WTC11 (cell line): ENCODE results near the gene ZBTB48. TPM values are rescaled to one million over a fixed set of nuclear protein-coding genes. Genes with fewer than 3 reads are reported as not detected.

Experiments used
- ATAC-seq: fragments of 200-7000 bp; cut with Tn5 transposase; 2 replicates; pipeline ENCODE4 v1.10.0; 2021; ENCODE audit warnings: mild to moderate bottlenecking, moderate library complexity
- CTCF ChIA-PET: fragments of 300-600 bp; sonication (Branson Sonifier 250); formaldehyde crosslinking; loops from one replicate; lab custom pipeline; 2021; ENCODE audit warnings: antibody characterized with exemption; lab: Charles Lee
- POLR2A ChIA-PET: fragments of 350-600 bp; sonication (Branson Sonifier 250); formaldehyde crosslinking; loops from one replicate; lab custom pipeline; 2021; ENCODE audit warnings: antibody characterized with exemption; lab: Charles Lee
- DNase-seq: peaks from one replicate; pipeline ENCODE4 v3.0.0; 2021; ENCODE audit warnings: low spot score
- H3K27ac Mint-ChIP-seq: 2 replicates; pipeline ENCODE4 v1.8.0; 2021; ENCODE audit warnings: mixed read lengths
- H3K27me3 Mint-ChIP-seq: 2 replicates; pipeline ENCODE4 v1.8.0; 2021; ENCODE audit warnings: low read depth, mild to moderate bottlenecking, moderate library complexity, mixed read lengths
- H3K36me3 Mint-ChIP-seq: 2 replicates; pipeline ENCODE4 v1.8.0; 2021; ENCODE audit warnings: mixed read lengths
- H3K4me1 Mint-ChIP-seq: 2 replicates; pipeline ENCODE4 v1.8.0; 2022; ENCODE audit warnings: mixed read lengths
- H3K4me3 Mint-ChIP-seq: 2 replicates; pipeline ENCODE4 v1.8.0; 2021; ENCODE audit warnings: mild to moderate bottlenecking, moderate library complexity, mixed read lengths
- H3K9me3 Mint-ChIP-seq: 2 replicates; pipeline ENCODE4 v1.8.0; 2021; ENCODE audit warnings: mixed read lengths
- ATF1 ChIP-seq: sonication (generic); formaldehyde crosslinking; IDR thresholded peaks from 2 replicates; pipeline ENCODE4 v1.8.1; 2023; ENCODE audit warnings: mild to moderate bottlenecking, moderate library complexity, missing genetic modification reagents
- EMX1 ChIP-seq: fragments of 250-450 bp; sonication (Bioruptor Pico); IDR thresholded peaks from 2 replicates; pipeline ENCODE4 v1.8.0; 2021; ENCODE audit warnings: mild to moderate bottlenecking
- ESRRA ChIP-seq: sonication (generic); formaldehyde crosslinking; IDR thresholded peaks from 2 replicates; pipeline ENCODE4 v1.8.1; 2022; ENCODE audit warnings: mild to moderate bottlenecking, missing genetic modification reagents, borderline replicate concordance
- FOXJ3 ChIP-seq: sonication (generic); formaldehyde crosslinking; IDR thresholded peaks from 2 replicates; pipeline ENCODE4 v1.9.0; 2021; ENCODE audit warnings: missing genetic modification reagents, mild to moderate bottlenecking, borderline replicate concordance
- GRHL2 ChIP-seq: fragments of 250-450 bp; sonication (Bioruptor Pico); IDR thresholded peaks from 2 replicates; pipeline ENCODE4 v1.8.0; 2022; ENCODE audit warnings: mild to moderate bottlenecking, moderate library complexity; ENCODE audit not compliant: insufficient replicate concordance, severe bottlenecking
- GTF2I ChIP-seq: fragments of 250-450 bp; sonication (Bioruptor Pico); conservative IDR thresholded peaks from 2 replicates; pipeline ENCODE4 v1.4.0; 2021; ENCODE audit warnings: mild to moderate bottlenecking
- HMGA2 ChIP-seq: fragments of 250-450 bp; sonication (Bioruptor Pico); IDR thresholded peaks from 2 replicates; pipeline ENCODE4 v1.4.0; 2021; ENCODE audit warnings: mild to moderate bottlenecking, moderate library complexity
- HMGXB4 ChIP-seq: sonication (generic); formaldehyde crosslinking; IDR thresholded peaks from 2 replicates; pipeline ENCODE4 v1.8.1; 2023; ENCODE audit warnings: mild to moderate bottlenecking, moderate library complexity, missing genetic modification reagents
- IRF1 ChIP-seq: sonication (generic); formaldehyde crosslinking; IDR thresholded peaks from 2 replicates; pipeline ENCODE4 v1.8.0; 2023; ENCODE audit warnings: missing genetic modification reagents
- NR2C2 ChIP-seq: sonication (generic); formaldehyde crosslinking; IDR thresholded peaks from 2 replicates; pipeline ENCODE4 v1.8.0; 2022; ENCODE audit warnings: mild to moderate bottlenecking, missing genetic modification reagents
- PRRX2 ChIP-seq: fragments of 250-450 bp; sonication (Bioruptor Pico); IDR thresholded peaks from 2 replicates; pipeline ENCODE4 v1.8.0; 2021; ENCODE audit warnings: mild to moderate bottlenecking
- SMAD3 ChIP-seq: sonication (generic); formaldehyde crosslinking; IDR thresholded peaks from 2 replicates; pipeline ENCODE4 v1.8.0; 2022; ENCODE audit warnings: missing genetic modification reagents, mild to moderate bottlenecking, borderline replicate concordance
- SOX15 ChIP-seq: fragments of 250-450 bp; sonication (Bioruptor Pico); IDR thresholded peaks from 2 replicates; pipeline ENCODE4 v1.9.0; 2021; ENCODE audit warnings: mild to moderate bottlenecking
- TEAD4 ChIP-seq: sonication (generic); formaldehyde crosslinking; IDR thresholded peaks from 2 replicates; pipeline ENCODE4 v1.8.0; 2022; ENCODE audit warnings: mild to moderate bottlenecking, missing genetic modification reagents
- ZBTB21 ChIP-seq: sonication (generic); formaldehyde crosslinking; IDR thresholded peaks from 2 replicates; pipeline ENCODE4 v1.8.1; 2023; ENCODE audit warnings: mild to moderate bottlenecking, missing genetic modification reagents, borderline replicate concordance
- ZNF121 ChIP-seq: sonication (generic); formaldehyde crosslinking; IDR thresholded peaks from 2 replicates; pipeline ENCODE4 v1.8.0; 2023; ENCODE audit warnings: missing genetic modification reagents
- ZNF138 ChIP-seq: sonication (generic); formaldehyde crosslinking; conservative IDR thresholded peaks from 2 replicates; pipeline ENCODE4 v1.8.1; 2022; ENCODE audit warnings: mild to moderate bottlenecking, moderate library complexity, missing genetic modification reagents
- ZNF532 ChIP-seq: fragments of 250-450 bp; sonication (Bioruptor Pico); IDR thresholded peaks from 2 replicates; pipeline ENCODE4 v1.9.0; 2021; ENCODE audit warnings: mild to moderate bottlenecking, borderline replicate concordance
- total RNA-seq: library from RNA; stranded (reverse); gene quantifications from 3 replicates; pipeline ENCODE4 v1.2.3, GENCODE V29; 2021
- TF ChIP-seq, protein P1 (sequence below): fragments of 250-450 bp; sonication (Bioruptor Pico); IDR thresholded peaks from 2 replicates; pipeline ENCODE4 v1.8.0; 2021; ENCODE audit warnings: mild to moderate bottlenecking
- TF ChIP-seq, protein P2 (sequence below): sonication (generic); formaldehyde crosslinking; conservative IDR thresholded peaks from 2 replicates; pipeline ENCODE4 v1.8.1; 2022; ENCODE audit warnings: mild to moderate bottlenecking, missing genetic modification reagents

ZBTB48 gene
- total RNA-seq, 1 experiment from 2014 or later: 29.1 TPM

DNA sequence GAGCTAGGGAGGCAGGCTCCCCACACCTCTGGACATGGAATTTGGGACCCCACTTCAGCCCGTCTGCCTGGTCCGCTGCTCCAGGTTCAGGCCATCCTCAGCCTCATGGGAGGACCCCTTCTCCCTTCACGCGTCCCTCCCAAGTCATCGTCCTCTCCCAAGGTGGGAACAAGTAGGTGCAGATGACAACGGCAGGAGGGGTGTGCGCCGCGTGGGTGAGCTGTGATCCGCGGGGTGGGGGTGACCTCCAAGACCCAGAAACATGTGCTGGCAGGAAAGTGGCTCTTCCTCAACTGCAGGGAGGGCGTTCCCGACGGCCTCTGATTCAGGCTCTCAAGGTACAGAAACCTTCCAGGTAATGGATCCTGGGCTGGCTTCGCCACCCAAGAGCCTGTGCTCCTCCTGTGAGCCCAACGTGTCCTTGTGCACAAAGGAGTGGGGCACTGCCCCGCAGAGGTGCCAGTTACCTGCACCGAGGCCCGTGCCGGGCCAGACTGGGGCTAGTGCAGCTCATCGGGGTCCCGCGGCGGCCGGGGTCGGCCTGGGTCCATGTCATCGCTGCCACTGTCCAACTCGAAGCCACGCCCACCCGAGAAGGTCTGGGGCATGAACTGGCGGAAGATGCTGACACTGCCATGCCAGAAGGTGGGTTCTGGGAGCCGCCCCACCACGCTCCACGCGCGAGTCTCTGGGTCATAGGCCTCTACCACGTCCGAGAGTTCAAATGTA lies 13.2 kb downstream of the ZBTB48 start:
- Mint-ChIP-seq H3K9me3 (no peaks in the 10 kb centered on the region), H3K27me3 (no peaks in the 10 kb centered on the region), H3K27ac (no peak overlapping the region), H3K4me1 (no peaks in the 10 kb centered on the region), H3K36me3 (peaks cover 30% of the 10 kb centered on the region), H3K4me3 (no peak overlapping the region)
- ATAC-seq: no peak
- DNase-seq: no peak
- POLR2A ChIA-PET: no interaction called here
- CTCF ChIA-PET: no interaction called here
- TF ChIP-seq SMAD3 (CRISPR knock-in tag): no peak
- no peak for TF ChIP-seq HMGA2 (CRISPR knock-in tag)
- no peak for TF ChIP-seq PRRX2 (CRISPR knock-in tag)
- TF ChIP-seq, protein P1, sequence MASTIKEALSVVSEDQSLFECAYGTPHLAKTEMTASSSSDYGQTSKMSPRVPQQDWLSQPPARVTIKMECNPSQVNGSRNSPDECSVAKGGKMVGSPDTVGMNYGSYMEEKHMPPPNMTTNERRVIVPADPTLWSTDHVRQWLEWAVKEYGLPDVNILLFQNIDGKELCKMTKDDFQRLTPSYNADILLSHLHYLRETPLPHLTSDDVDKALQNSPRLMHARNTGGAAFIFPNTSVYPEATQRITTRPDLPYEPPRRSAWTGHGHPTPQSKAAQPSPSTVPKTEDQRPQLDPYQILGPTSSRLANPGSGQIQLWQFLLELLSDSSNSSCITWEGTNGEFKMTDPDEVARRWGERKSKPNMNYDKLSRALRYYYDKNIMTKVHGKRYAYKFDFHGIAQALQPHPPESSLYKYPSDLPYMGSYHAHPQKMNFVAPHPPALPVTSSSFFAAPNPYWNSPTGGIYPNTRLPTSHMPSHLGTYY (CRISPR knock-in tag): no peak
- no peak for TF ChIP-seq TEAD4

- TF ChIP-seq NR2C2 (CRISPR knock-in tag) (no peak), ESRRA (no peak), HMGXB4 (CRISPR knock-in tag) (no peak), HMGA2 (CRISPR knock-in tag) (no peak), IRF1 (CRISPR knock-in tag) (no peak), FOXJ3 (no peak), PRRX2 (CRISPR knock-in tag) (no peak), ZNF532 (CRISPR knock-in tag) (no peak), ZNF138 (no peak), ZBTB21 (CRISPR knock-in tag) (no peak), ZNF121 (CRISPR knock-in tag) (no peak), SOX15 (no peak), ATF1 (CRISPR knock-in tag) (no peak), EMX1 (CRISPR knock-in tag) (no peak), GRHL2 (no peak), GTF2I (CRISPR knock-in tag) (no peak)
- TF ChIP-seq, protein P2, sequence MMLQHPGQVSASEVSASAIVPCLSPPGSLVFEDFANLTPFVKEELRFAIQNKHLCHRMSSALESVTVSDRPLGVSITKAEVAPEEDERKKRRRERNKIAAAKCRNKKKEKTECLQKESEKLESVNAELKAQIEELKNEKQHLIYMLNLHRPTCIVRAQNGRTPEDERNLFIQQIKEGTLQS (CRISPR knock-in tag): no peak
- POLR2A ChIA-PET: no interaction called here
- H3K4me3 Mint-ChIP-seq: no peak overlapping the region
- ATAC-seq (no peak), DNase-seq (no peak)
- no peaks in the 10 kb centered on the region for H3K27me3 Mint-ChIP-seq
- no peaks in the 10 kb centered on the region for H3K9me3 Mint-ChIP-seq
- H3K36me3 Mint-ChIP-seq: peaks cover 29% of the 10 kb centered on the region
- CTCF ChIA-PET: no interaction called here
- no peaks in the 10 kb centered on the region for H3K4me1 Mint-ChIP-seq
- H3K27ac Mint-ChIP-seq: no peak overlapping the region
Measured at GRCh38 chr1:6593810-6594209, 14.0 kb downstream of the ZBTB48 start.
